NCI-H82 treated with DMSO at 0.1 percent for 48 hours (cell line): Measurements from ENCODE around the gene SETBP1.

Experiments used
- DNase-seq: peaks from one replicate; lab custom pipeline; 2025; ENCODE audit not compliant: unreplicated experiment; lab: John Stamatoyannopoulos, UW

SETBP1 gene

GRCh38 chr18:45006934-45007333, 326.2 kb downstream of the SETBP1 start:
- DNase-seq, result no peak

DNA sequence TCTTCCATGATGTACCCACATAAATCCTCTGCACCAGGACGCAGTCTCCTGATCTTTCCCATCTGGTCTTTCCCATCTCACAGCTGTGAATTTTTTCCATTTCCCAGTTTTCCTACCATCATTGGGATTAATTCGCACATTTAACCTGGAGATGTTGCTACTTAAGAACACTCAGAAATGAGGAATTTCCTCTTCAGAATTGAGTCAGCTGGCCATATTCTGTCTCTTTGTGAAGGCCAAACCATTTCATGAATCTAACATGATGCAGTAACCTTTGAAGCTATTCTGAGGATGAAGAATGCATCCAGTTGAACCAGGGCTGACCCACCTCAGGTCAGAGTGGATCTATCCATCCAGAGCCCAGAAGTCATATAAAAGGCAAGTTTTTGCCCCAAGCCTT, 326.8 kb downstream of the SETBP1 start:
- no peak for DNase-seq

DNA sequence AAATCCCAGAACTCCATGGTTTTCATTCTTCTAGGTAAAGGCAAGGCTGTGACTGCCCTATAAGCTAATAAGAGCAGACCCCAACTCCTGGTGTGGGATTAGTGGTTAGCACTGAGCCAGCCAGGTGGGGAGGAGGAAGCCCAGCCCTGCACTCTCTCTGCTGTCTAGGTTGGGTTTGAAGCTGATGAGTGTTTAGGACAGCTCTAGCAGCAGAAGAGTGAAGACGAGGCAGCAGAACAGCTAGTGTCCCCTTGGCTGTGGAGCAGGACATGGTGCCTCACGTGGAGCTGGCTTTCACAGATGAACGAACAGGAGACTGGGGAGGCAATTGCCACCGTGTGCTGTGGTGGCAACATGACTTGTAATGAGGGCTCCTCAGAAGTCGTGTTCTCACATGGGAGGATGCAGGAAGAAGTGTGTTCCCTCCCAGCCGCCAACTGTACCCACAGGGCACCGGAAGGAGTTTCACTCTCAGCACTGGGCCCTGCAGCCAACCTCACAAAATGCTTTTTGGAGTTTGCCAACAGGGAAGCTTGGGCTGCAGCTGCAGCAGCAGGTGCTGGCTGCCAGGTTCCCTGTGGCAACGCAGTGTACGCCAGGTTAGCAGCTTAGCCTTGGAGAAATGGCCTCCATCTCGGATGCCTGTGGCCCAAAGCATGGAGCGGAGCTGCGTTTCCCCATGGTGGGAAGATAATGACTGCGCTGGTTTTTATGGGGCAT, 328.2 kb downstream of the SETBP1 start:
- DNase-seq, result no peak

DNA sequence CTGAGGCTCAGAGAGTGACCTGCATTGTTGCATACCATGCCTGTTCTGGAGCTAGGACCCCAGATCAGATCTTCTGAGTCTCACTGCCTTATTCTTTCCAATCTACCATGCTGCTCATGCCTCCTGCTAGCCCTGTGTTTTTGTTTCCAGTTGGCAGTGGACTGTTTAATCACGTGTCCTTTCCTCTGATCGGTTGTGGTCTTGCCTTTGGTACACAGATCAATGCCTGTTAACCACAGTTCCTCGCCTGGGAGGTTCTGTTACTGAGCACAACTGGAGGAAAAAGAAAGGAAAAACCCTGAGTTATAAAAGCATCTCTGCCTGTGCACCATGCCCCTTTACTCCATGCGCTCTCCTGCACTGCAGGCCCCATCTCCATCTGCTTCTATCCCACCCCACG, 329.1 kb downstream of the SETBP1 start:
- no peak for DNase-seq

- no peak for DNase-seq
Measured at GRCh38 chr18:45012286-45012685, 331.6 kb downstream of the SETBP1 start.

DNA sequence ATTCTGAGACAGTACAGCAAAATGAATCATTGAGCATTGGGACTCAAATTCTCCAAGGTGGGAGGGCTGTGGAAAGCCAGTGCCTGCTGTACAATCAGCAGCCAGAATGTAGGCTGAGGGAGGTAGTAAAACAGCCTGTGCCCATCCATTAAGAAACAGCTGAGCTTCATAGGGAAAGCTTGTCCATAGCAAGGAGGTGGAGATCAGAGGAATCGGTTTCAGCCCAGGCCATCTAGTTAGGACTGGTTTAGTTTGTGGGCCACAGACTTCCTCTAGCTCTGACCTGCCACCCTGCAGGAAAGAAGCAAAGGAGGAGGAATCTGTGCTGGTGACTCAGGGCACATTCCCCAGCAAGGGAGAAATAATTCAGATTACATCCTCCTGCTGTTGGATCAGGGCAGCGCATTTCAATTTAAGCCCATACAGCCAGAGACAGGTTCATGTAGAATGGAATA, 333.4 kb downstream of the SETBP1 start:
- no peak for DNase-seq

GRCh38 chr18:45015788-45016128, 335.1 kb downstream of the SETBP1 start:
- no peak for DNase-seq

DNA sequence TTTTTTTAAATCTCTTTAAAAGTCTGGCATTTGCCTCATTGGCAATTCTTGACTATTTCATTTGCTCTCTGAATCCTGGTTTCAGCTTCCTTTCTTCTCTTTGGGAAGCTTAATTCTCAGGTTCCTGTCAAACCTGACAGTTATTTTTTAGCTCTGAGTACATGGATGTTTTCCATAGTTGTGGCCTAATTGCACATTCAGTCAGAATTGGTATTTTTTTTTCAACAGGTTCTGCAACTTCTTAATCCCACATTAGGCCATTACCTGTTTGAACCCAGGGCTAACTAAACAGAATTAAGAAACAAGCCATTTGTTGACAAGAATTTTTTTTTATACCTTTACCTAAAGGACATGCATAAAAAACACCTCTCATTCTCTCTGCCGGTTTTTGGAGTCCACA, 338.8 kb downstream of the SETBP1 start:
- no peak for DNase-seq

- DNase-seq, result peak; percentile 7
Measured at GRCh38 chr18:45023519-45023918, 342.8 kb downstream of the SETBP1 start.

GRCh38 chr18:45024357-45025088, 343.8 kb downstream of the SETBP1 start:
- DNase-seq, result no peak

DNA sequence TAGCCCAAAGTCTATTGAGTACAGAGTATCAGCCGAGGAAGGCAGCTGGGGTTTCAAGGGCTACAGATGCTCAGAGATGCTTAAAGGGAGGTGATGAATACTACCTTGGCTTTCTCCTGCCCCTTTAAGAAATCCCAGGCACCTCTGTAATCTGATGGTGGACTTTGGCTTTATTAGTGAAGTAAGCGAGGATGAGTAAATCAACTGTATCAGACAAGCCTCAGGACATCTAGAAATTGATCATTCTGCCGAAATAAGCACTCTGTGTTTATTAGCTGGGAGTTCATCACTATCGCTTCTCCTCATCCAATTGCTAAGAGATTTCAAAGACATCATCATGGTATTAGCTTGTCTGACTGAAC, 344.4 kb downstream of the SETBP1 start:
- DNase-seq, result peak; percentile 5

- DNase-seq, result no peak
Measured at GRCh38 chr18:45026162-45026561, 345.5 kb downstream of the SETBP1 start.

DNA sequence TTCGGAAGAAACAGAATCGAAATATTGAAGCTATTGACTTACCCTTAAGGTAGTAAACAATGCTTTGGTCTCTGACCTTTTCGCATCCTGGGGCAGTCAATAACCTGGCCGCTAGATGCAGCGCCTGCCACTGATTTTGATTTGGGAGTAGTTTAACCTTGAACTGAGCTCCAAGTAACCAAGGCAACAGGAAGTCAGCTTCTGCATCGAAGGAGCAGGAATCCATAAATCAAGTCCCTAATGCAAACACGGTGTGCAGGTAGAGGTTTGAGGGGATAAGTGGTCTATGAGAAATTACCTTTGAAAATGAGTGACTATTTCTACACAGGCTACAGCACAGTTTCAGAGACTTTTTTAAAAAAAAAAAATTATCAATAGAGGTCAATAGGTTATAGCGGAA, 353.5 kb downstream of the SETBP1 start:
- DNase-seq, result no peak

- DNase-seq, result no peak
Measured at GRCh38 chr18:45037618-45038017, 356.9 kb downstream of the SETBP1 start.

- DNase-seq, result no peak
Measured at GRCh38 chr18:45039376-45039775, 358.7 kb downstream of the SETBP1 start.

GRCh38 chr18:45040879-45041278, 360.2 kb downstream of the SETBP1 start:
- no peak for DNase-seq

DNA sequence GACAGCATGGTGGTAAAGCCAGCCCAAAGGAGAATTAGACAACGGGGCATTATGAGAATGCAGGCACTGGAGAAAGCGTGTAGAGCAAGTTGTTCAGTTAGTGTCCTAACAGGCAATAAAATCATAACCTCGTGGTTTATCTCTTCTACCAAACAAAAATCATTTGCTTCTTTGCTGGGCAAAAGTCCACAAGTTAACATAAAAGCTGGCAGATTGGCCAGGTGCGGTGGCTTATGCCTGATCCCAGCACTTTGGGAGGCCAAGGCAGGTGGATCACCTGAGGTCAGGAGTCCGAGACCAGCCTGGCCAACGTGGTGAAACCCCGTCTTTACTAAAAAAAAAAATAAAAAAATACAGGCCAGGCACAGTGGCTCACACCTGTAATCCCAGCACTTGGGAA, 364.1 kb downstream of the SETBP1 start:
- DNase-seq, result no peak

DNA sequence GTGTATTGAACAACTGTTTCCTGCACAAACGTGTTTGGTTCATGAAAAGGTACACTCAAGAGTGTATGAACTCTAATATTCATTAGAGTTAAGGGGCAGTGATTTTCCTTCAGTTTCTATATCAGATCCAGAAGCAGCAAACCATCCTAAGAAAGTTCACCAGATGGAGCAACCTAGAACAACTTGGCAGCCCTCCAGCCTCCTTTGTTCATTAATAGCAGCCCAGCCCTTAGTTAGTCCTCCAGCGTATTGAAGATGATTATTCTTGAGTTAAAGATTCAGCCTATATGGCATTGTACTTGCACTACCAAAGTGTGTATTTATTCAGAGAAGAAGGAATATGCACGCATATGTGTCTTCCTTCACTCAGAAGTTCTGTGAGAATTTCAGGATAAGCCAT, 365.5 kb downstream of the SETBP1 start:
- DNase-seq, result no peak

DNA sequence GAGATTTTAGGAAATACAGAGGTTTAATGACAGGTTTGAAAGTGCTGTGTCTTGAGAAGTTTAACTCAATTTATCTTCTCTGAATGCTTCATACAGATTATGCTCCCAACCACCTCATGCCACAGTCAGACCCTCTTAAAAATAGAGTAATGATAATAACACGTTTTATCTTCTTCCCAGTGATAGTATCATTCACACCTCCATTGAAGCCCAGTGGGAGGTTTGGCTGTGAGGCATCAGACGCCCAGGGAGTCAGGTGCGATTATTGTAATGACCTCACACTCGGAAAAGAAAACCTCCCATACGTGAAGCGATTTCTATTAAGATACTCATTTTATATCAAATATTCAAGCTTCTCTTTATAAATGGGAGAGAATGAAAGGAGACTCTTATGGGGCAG, 366.3 kb downstream of the SETBP1 start:
- DNase-seq, result no peak

- no peak for DNase-seq
Measured at GRCh38 chr18:45049578-45050319, 369.1 kb downstream of the SETBP1 start.

DNA sequence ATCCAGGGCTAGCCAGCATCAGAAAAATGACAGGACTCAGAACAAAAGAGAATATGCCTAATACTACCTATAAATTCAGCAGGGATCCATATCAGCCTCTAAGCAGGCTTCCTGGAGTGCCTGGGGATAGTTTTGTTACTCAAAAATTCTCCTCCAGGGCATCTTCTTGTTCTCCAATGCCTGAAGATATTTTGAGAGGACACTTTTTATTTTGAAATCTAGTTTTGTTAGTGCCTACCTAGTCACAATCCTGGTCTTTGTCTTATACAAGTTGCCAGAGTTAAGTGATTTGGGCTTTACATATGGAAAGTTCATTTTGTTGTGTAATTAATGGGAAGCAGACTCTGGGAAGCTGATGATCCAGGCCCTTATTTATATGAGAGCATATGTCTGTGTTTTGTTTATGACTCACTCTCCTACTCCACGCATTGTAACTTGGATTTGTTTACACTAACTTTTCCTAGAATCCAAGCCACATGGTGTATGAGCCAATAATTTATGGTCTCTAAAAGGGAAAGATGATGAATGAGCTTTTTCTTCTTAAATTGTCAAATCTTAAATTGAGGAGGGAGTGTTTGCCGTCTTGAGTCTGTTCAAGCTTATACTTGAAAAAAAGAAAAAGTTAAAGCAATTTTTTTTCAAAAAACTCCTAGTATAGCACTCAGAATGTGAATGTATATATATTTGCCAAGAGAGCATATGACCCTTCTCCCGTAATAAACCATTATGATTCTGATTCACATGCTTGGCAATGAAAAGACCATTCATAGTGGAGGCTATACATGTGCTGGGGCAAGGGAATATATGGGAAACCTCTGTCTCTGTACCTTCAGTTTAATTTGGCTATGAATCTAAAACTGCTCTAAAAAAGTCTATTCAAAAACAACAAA, 370.3 kb downstream of the SETBP1 start:
- no peak for DNase-seq
